ENCODE measurements around the gene CBX4.
A peak's percentile ranks its signal among the peaks of the same experiment; 100 is the strongest.

The CBX4 gene

DNA sequence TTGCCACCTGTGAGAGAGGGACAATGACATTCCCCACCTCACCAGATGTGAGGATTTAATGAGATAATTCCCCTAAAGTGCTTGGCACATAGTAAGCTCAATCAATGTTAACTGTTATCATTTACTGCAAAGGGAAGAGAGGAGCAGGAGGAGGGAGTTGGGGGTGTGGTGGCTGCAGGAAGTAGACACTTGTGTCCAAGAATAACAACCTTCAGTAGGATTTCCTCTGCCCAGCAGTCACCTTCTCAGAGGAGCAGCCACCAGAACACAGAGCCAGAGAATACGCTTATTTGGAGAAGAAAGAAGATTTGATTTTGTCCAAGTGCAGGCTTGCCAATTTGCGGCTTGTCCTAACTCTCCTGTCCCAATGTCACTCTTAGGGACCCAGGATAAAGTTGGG, 10.2 kb downstream of the CBX4 start:
- peak; percentile 40 to 42 for DNase-seq

DNA sequence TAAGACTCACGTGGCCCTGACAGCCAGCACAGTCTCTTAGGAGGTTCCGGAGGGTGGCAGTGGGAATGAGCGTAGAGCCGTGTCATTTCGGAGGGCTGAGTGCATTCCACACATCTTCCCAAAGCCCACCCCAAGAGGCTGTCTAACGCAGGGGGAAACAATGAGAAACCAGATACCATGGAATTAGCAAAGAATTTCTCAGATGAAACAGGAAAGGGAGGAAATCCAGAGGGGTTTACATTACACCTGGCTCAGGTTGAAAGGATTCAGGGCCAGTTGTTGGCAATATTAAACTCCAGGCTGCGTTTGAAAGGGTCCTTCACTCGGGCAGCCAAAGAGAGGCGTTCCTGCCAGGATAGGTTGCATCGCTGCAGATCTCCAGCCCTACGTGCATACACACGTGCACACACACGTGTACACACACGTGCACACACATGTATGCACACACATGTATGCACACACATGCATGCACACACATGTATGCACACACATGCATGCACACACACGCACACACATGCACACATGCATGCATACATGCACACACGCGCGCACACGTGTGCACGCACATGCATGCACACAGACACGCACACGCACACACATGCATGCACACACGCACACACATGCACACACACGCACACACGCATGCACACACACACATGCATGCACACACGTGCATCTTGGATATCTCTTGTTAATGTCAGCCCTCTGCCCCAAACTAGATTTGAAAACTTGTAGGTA, 12.2 kb downstream of the CBX4 start:
- no peak for DNase-seq

DNA sequence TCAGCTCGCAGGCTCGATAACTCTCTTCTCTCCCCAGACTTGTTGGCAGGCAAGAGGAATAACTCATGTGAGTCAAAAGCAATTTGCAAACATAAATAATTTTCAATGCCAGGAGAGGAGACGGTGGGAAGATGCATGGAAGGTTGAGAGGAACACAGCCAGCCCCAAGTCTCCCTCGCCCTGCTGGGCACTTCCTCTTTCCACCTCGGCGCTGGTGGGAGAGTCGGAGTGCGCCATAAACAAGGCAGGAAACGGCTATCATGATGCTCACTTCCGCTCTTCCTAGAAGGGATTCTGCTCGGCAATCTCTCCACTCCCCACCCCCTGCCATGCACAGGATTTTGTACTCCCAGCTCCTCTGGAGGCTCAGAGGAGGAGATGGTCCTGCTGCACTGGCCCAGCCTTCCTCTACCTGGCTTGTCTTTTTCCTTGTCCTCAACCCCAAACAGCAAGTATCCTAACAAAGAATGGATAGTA, 13.0 kb downstream of the CBX4 start:
- peak; percentile 97 to 98 for DNase-seq

DNA sequence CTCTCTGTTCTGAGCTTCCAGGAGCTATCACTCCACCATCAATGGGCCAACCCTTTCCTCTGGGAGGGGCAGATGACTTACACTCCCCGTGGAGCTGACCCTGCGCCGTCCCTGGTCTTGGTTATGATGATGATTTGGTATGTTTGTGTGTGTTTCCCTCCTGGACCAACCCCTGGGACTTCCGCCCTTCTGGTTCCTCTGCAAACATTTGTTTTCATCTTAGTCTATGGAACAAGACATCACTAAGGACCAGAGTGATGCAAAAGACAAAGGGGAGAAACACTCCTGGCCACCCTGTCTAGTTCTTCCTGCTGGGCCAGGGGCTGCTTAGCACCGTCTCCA, 13.7 kb downstream of the CBX4 start:
- DNase-seq, result no peak

DNA sequence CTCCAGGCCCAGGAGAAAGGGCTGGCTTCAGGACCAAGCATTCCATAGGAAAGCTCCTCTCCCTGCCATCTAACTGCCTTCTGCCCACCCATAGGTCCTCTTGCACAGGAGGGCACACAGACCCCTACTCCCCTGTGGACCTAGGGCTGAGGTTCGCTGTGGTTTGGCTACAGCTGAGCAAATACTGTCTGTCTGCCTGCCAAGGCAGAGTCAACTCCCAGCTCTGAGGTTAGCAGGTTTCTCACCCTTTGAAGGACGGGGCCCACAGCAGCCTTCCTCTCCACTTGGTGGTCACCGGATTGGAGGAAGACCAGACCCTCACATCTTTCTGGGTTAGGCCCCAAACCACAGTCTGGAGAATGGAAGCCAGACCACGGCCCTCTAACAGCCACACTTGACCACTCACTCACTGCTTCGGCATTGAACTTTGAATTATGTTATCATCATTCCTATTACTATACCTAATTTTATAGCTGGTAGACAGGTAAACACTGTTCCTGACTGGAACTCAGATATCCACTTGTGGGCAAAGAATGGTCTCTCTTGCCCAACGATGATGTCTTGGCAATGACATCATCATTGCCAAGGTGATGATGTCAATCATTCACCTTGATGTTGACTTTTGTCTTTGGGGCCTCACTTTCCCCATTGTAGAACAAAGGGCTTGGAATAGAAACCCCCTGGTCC, 14.2 kb downstream of the CBX4 start:
- DNase-seq, result no peak

DNA sequence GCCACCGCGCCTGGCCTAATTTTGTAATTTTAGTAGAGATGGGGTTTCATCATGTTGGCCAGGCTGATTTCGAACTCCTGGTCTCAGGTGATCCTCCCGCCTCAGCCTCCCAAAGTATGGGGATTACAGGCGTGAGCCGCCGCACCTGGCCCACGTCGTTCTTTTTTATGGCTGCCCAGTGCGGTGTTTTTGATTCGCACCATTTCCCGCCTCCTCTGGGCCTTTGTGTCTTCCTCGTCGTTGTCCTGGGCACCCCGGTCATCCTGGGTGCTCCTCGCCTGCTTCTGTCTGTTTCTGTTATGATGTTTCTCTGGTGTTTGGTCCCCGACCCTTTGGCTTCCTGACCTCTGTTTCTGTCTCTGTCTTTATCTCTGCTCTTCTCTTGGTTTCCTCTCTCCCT, 15.0 kb downstream of the CBX4 start:
- DNase-seq, result no peak

DNA sequence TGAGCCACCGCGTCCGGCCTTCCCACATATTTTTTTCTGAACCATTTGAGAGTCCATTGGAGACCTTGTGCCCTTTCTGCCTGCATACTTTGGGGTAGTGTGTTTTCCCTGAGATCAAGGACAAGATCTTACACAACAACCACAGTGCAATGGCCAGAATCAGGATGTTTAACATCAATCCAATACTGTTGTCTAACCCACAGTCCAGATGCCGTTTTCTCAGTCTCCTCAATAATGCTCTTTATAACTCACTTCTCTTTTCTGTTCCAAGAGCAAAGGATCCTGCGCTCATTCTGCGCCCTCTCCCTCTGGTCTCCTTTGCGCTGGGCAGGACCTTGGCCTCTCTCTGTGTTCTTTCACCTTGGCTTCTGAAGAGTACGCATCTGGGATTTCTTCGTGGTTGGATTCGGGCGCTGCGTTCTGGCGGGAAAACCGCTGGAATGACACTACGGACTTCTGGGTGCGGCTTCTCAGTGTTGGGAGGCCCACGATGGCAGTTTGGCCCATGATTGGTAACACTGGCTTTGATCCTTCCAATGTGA, 16.6 kb downstream of the CBX4 start:
- no peak for DNase-seq

DNA sequence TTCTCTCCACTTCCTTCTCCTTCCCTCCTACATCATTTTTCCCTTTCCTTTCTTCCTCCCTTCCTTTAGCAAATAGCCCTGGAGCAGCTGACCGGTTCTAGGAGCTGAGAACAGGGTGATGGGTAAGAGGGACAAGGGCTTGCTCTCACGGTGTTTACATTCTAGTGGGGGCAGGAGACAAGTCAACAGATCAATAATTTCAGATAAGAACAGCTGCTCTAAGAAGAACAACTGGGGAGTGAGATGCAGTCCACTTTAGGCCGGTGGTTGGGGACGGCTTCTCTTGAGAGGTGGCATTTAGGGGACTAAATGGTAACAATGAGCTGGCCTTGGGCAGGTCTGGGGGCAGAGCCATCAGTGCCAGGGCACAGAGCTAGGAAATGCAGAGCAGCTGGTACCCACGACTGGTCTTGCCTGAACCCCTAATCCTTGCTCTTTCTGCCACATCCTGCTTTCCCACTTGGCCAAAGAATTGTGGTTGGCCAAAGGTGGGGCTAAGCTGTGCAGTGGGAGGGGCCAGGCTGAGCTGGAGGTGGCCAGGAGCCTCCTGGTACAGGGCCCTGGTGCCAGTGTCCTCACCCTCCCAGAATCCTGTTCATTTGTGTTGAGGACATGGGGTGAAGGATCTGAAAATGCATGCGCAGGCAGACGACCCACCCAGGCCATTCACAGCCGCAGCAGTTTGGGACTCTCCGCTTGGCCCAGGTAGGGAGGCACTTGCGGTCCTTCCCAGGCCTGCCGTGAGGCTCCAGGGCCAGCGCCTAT, 17.7 kb downstream of the CBX4 start:
- no peak for DNase-seq

DNA sequence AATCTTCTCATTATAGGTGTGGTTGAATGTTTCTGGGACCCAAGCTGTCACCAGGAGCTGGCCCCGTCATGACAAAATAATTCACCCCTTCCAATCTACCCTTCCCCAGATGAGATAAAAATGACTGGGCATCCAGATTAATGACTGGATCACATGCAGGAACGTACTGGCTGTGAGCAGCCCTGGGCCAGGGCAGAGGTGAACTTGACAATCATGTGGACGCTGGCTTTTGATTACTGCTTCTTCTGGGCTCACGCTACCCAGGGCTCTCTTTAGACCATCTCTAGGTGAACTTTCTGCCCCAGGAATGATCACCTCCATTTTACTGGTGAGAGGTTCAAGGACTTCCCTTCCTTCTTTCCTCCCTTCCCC, 18.3 kb downstream of the CBX4 start:
- DNase-seq, result no peak

DNA sequence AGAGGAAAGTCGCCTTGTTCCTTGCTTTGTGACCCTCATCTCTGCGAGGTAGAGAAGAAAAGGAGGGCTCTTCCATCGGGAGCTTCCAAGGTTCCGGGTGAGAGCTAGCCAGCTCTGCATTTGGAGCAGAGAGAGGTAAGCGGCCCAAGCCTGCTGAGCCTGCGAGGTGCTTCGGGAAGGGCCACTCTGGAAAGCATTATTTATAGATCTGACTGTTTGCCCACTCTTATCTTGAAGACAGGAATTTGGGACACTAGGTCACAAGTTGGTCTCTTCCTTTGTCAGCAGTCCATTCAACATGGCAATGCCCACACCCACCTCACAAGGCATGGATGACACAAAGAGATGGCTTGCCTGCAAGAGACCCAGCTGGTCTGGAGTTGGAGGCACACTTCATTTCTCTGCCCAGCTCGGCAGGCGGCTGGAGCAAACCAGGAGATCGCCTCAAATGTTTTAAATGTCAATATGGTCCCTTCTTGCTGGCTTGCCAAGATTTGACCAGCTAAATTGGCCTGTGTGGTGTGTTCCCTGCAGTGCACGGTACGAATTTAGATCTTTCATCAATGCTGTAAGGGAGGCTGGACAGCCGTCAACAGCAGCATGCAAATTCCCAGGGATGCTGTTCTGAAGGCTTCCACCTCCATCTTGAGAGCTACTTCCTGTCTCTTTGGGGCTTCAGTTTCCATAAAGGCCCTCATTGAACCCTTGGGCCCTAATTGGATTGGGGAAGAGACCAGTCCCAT, 19.5 kb downstream of the CBX4 start:
- no peak for DNase-seq

DNA sequence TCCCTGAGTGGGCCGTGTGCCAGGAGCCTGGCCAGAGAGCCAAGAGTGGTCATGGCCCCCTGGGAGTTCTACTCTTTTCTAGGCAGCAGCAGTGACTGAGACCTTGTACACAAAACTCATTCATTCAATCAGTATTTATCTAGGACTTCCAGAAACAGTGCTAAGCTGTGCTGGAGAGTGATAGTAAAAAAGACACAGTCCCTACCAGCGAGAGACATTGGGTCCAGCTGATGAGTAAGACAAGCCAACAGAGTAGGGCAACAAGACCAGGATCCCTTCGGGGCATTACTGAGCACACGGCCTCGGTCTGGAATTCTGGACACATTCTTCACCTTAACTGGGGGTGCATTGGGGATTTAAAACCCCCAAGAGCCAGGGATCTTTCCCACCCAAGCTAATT, 20.2 kb downstream of the CBX4 start:
- DNase-seq, result no peak

DNA sequence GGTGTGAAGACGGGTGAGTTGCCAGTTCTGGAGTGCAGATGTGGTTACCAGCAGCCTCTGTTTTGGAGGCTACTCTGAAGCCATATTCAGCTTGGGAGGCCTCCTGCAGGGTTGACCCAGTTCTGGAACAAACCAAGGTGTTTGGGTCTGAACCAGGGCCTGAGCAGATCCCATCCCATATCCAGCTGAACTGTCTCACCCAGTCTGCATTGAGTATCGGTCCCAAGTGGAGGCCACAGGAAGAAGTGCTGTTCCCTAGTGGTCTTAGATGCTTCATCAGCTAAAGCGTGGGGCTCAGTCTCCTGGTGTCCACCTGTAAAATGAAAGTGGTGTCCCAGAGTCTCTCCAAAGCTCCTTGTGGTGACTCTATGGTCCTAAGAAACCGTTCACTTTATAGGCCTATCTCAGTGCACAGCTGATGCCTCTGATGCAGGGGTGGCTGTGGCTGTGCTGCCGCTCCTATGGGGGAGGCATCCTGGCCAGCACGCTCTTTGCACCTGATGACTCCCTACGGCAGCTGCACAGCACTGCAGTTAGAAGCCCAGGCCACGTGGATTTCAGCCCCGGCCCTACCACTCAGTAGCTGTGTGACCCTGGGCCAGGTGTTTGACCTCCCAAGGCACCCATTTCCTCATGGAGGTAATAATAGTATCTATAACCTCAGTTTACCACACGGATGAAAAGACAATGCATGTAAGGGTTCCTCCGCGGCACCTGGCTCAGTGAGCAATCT, 21.0 kb downstream of the CBX4 start:
- DNase-seq, result no peak

DNA sequence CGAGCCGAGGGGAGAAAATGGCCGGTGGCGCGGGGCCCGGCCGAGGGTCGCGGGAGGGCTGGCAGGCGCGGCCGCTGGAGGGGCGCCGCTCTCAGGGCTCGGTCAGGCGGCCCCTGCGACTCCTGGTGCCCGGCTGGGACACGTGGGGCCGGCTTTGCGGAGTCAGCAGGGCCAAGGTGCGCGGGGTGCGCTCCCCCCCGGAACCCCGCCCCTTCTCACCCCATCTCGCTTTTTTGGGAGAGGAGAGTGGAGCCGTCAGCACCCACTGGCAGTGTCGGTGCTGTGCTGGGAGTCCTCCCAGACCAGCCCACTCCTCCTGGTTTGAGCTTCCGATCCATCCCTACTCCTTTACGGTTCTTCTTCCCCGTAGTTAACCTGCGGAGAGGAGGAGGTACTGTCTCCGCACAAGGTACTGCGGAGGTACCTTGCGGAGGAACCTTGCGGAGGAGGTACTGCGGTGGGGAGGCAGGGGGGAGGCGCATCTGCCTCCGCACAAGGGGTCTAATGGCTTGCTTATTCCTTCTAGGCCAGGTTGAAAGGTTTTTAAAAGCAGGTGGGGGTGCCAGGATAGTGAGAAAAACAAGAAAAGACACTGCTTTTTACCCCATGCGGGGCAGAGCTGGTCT, 23.3 kb downstream of the CBX4 start:
- no peak for DNase-seq

DNA sequence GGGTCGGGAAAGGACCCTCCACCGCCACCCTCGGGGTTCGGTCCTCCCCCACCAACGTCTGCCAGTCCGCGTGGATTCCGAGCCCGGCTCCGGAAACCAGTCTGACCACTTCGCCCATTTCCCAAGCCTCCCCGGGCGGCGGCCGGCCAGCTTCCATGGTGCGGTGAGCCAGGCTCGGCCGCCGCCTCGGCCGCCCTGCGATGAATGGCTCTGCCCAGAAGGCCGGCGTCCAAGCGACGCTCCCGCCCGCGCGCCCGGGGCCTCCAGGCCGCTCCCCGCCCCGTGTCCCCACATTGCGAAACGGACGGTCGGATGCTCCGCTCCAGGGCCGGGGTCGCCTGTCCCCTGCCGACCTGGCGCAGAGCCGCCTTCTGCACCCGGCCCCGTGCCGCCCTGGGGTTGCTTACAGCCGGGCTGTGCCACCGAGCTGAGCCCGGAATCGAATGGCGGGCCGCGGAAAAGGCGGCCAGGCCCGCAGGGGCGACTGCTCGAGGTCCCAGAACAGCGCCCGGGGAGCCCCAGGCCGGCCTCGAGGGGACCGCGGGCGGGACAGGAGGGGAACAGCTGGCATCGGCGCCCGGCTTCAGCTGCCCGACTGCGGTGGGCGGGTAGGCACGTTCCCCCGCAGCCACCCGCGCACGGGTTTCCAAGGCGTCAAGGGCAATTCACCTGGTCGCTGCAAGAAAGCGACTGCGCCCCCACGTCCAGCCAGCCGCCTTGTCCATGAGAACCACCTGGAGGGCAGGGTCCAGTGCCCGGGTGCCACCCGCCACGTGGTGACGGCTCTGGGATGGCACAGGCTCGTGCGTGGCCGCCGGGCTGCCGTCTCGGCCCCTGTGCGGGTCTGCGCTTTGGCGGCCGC, 24.0 kb downstream of the CBX4 start:
- DNase-seq, result no peak

DNA sequence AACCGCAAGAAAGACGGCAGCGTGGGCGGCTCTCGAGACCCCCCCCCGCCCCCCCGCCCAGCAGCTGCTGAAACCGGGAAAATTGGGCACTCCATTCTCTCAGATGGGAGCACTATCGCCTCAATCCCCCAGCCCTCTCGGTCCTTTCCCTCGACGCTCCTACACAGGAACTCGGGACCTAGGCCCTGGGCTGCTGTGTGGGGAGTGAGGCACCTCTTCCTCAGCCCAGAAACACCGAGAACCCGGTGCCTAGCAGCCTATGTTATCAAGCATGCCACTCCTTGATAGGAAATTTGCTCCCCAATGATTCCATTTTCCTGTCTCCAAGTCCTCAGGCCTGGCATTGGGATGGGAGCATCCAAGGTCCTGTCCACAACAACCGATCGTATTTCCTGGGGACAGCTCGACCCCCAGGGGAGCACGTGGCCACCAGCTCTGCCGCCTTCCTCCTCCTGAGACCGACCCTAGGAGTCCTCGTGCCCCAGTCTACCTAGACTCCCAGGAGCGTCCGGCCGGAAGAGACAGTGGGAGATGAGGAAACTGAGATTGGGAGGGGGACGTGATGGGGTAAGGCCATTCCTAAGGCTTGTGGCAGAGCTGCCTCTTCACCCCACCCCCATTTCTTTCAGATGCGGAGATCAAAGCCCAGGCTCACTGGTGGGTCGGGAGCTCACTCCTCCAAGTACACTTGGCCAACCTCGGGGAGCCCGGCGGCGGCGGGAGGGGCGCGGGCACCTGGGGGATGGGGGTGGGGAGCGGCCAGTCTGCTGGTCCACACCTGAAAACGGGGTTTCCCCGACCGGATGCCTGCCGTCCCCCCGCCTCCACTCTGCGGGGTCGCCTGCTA, 24.9 kb downstream of the CBX4 start:
- no peak for DNase-seq

DNA sequence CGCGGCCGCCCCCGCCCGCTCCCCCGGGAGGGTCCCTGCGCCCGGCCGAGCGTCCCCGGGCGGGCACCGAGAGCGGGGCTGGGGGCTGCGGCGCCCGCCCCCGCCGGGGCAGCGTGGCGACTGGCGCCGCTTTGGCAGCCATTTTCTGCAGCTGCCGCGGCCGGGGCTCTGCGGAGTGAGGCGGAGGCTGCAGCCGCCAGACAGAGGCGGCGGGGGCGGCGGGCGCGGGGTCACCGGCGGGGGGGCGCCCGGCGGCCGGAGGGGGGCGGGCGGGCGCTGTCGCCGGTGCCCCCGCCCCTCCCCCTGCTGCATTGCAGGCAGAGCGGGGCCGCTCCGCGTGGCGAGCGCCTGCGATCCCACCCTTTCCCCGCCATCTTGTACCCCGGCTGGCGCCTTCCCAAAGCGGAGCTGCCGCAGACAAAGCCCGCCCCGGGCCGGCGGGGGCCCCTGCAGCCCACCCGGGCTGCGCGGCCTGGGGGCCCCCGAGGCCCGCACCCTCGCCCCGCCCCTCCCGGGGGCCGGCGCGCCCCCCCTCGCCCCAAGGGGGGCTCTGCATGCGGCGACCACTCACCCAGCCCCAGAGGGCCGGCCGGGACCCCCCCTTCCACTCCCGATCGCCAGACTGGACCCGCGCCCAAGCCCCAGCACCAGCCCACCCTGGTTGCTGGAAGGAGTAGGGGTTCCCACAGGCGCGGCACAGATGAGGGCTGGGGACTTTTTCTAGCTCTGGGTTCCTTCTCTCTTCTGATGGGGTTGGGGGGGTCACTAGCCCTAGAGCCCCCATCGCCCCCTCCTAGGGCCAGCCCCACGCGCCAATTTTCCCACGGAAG, 25.7 kb downstream of the CBX4 start:
- no peak for DNase-seq

DNA sequence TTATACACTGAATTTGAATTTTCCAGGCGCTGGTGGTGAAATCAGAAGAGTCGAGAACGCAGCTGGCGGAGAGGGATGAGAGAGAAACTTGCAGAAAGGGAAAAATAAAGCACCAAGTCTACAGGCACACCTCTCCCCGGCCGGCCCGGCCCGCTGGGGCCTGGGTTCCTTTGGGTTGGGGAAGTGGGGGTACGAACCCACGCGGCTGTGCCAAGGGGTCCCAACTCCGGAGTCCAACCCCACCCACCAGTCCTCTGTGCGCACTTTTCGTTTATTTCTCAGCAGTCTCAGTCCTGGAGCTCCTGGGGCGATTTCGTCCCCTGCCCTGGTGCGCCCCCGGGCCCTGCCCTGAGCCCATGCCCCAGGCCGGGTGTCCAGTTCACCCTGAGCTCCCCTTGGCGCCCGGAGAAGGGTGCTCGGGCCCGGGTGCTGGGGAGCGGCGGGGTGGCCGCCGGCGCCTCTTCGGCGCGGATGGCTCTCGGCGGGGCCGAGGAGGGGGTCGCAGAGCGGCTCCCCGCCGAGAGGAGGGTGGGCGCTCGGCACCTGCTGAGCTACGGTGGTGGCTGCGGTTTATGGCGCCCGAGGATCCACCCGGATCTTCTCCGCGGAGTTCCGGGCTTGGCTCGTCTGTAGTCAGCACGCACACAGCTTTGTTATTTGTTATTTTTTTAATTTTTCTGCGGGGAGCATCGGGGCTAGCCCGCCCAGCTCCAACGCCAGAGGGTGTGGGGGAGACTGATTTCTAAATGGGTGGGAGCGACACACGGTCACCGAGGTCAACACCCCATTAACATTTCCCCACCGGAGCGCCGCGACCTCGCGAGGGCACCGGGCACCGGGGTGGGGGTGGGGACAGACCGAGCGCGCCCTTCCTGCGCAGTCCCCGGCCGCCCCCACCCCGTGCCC, 26.6 kb downstream of the CBX4 start:
- no peak for DNase-seq

DNA sequence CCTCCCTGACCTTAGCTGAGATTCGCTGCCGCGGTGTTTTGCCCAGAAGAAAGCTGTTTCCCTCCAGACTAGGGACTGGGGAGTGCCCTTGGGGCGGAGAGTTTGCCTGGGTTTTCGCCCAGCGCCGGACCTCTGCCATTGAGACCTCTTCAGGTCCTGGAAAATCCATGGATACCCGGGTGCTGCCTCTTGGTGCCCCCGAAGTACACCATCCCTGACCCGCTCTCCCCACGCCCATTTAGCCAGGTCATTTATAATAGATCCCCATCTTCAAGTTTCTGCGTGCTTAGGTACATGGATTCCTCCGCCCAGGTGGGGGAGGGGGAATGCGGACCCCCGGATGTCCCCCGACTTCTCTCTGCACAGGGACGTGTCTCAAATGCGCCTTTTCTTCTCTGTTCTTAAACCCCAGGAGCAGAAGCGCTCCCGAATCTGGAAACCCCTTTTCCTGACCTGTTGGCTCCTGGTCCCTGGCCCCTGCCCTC, 27.3 kb downstream of the CBX4 start:
- no peak for DNase-seq

Data from Kasumi-1 (cell line).